HepG2 (cell line): Measurements from ENCODE around the gene MEP1B. TPM values are rescaled to one million over a fixed set of nuclear protein-coding genes. Genes with fewer than 3 reads are reported as not detected.

Source experiments
- ATAC-seq: fragments of 200-7000 bp; cut with Tn5 transposase; 3 replicates; pipeline ENCODE4 v1.9.1; 2020; ENCODE audit warnings: mild to moderate bottlenecking, moderate library complexity
- BruUV-seq: library from RNA; stranded (reverse); fragments of 400-500 nt; replicated peaks from 2 replicates; lab custom pipeline; 2021; lab: Mats Ljungman, UMichigan
- CTCF ChIA-PET: fragments of 300-600 bp; formaldehyde crosslinking; extraction: SDS; loops from one replicate; lab custom pipeline; 2021; ENCODE audit warnings: low total read pairs, inconsistent platforms, low intra/inter-chr PET ratio; lab: Yijun Ruan, JAX
- POLR2A ChIA-PET: fragments of 350-600 bp; sonication (Branson Sonifier 250); formaldehyde crosslinking; loops from one replicate; lab custom pipeline; 2020; ENCODE audit warnings: antibody characterized with exemption, inconsistent platforms; lab: Yijun Ruan, JAX
- DNase-seq: peaks from one replicate; pipeline ENCODE4 v3.0.0-alpha.2; 2015; ENCODE audit warnings: low spot score
- FAIRE-seq: peaks from 3 replicates; lab custom pipeline; 2011; peaks lifted over from hg19 to GRCh38; lab: Jason Lieb, UNC
- H2AFZ ChIP-seq: one replicate; pipeline ENCODE4 v1.6.1; 2011; ENCODE audit warnings: low read length, inconsistent platforms
- H3K27ac ChIP-seq: fragments of 300-600 bp; 3 replicates; pipeline ENCODE4 v1.8.0; 2011; ENCODE audit warnings: mixed run types, mild to moderate bottlenecking, mixed read lengths, low read length, inconsistent platforms; ENCODE audit not compliant: insufficient read depth; ENCODE audit errors: extremely low read length
- H3K27me3 ChIP-seq, 2 experiments: fragments of 200-600 bp in 1 of 2; 2 replicates in 1 of 2; 3 replicates in 1 of 2; pipeline versions ENCODE4 v1.6.0 to v1.8.0; 2011; ENCODE audit warnings: low read length in 2 of 2, mild to moderate bottlenecking in 2 of 2, moderate library complexity in 2 of 2, inconsistent platforms in 1 of 2; ENCODE audit not compliant: insufficient read depth in 2 of 2, control insufficient read depth in 1 of 2
- H3K36me3 ChIP-seq, 2 experiments: fragments of 200-600 bp in 1 of 2; replicated peaks in 1 of 2; 2 replicates in 1 of 2; 3 replicates in 1 of 2; pipeline versions ENCODE4 v1.5.1 to v1.8.0; 2011; ENCODE audit warnings: low read length in 2 of 2, inconsistent platforms in 1 of 2; ENCODE audit not compliant: insufficient read depth in 2 of 2, control insufficient read depth in 1 of 2
- H3K4me1 ChIP-seq: 2 replicates; pipeline ENCODE4 v1.5.1; 2012; ENCODE audit warnings: low read length, inconsistent platforms; ENCODE audit not compliant: insufficient read depth
- H3K4me2 ChIP-seq: 2 replicates; pipeline ENCODE4 v1.6.0; 2011; ENCODE audit warnings: low read depth, low read length, inconsistent platforms
- H3K4me3 ChIP-seq, 3 experiments: fragments of 200-600 bp in 1 of 3; sonication (generic), shearing (Covaris generic) in 1 of 3; replicated peaks in 1 of 3; 2 replicates each; pipeline ENCODE4 v1.5.1; 2011 to 2016; ENCODE audit warnings: low read length in 3 of 3, inconsistent platforms in 2 of 3, low read depth in 2 of 3, mild to moderate bottlenecking in 2 of 3, control low read depth in 1 of 3, mixed read lengths in 1 of 3; ENCODE audit not compliant: insufficient read depth in 1 of 3
- H3K79me2 ChIP-seq: one replicate; pipeline ENCODE4 v1.6.1; 2011; ENCODE audit warnings: low read length, inconsistent platforms; ENCODE audit not compliant: insufficient read depth
- H3K9ac ChIP-seq: 2 replicates; pipeline ENCODE4 v1.6.0; 2011; ENCODE audit warnings: mild to moderate bottlenecking, low read depth, low read length, inconsistent platforms; ENCODE audit not compliant: insufficient read depth
- H3K9me3 ChIP-seq: 2 replicates; pipeline ENCODE4 v1.5.1; 2012; ENCODE audit warnings: mild to moderate bottlenecking, low read length
- H4K20me1 ChIP-seq: 2 replicates; pipeline ENCODE4 v1.6.0; 2011; ENCODE audit warnings: inconsistent platforms, mild to moderate bottlenecking, low read length, moderate library complexity; ENCODE audit not compliant: insufficient read depth
- CENPT ChIP-seq: sonication (generic); formaldehyde crosslinking; IDR thresholded peaks from 2 replicates; pipeline ENCODE4 v1.8.0; 2022; ENCODE audit warnings: low read depth, mild to moderate bottlenecking, moderate library complexity, missing genetic modification reagents
- IKZF1 ChIP-seq: fragments of 450-650 bp; IDR thresholded peaks from 2 replicates; pipeline ENCODE4 v1.7.1; 2016
- KDM3A ChIP-seq: IDR thresholded peaks from 2 replicates; pipeline ENCODE4 v1.6.1; 2018; ENCODE audit warnings: low read depth, missing compliant biosample characterization
- MED13 ChIP-seq: sonication (generic); formaldehyde crosslinking; IDR thresholded peaks from 2 replicates; pipeline ENCODE4 v1.5.0; 2020; ENCODE audit warnings: missing genetic modification reagents
- MEIS2 ChIP-seq: sonication (generic); formaldehyde crosslinking; IDR thresholded peaks from 2 replicates; pipeline ENCODE4 v1.9.0; 2021; ENCODE audit warnings: mild to moderate bottlenecking, missing genetic modification reagents
- PHF8 ChIP-seq: sonication (generic); formaldehyde crosslinking; IDR thresholded peaks from 2 replicates; pipeline ENCODE4 v1.5.0; 2020; ENCODE audit warnings: missing genetic modification reagents
- SOX13 ChIP-seq, 3 experiments: fragments of 450-650 bp in 1 of 3; sonication (generic) in 1 of 3; formaldehyde crosslinking in 1 of 3; IDR thresholded peaks in 2 of 3; conservative IDR thresholded peaks in 1 of 3; 2 replicates each; pipeline versions ENCODE4 v1.5.0 to v1.6.1; 2016 to 2020; ENCODE audit warnings: antibody characterized with exemption in 1 of 3, mild to moderate bottlenecking in 1 of 3, missing compliant biosample characterization in 1 of 3, missing genetic modification reagents in 1 of 3, moderate library complexity in 1 of 3
- ZNF501 ChIP-seq: sonication (generic); formaldehyde crosslinking; IDR thresholded peaks from 2 replicates; pipeline ENCODE4 v1.5.1; 2020; ENCODE audit warnings: mild to moderate bottlenecking, moderate library complexity, missing genetic modification reagents
- ZSCAN30 ChIP-seq: sonication (generic); formaldehyde crosslinking; IDR thresholded peaks from 2 replicates; pipeline ENCODE4 v1.5.0; 2020; ENCODE audit warnings: mild to moderate bottlenecking, missing genetic modification reagents
- WGBS: methylation state at CpG from one replicate; pipeline ENCODE4 v1.1.6; 2017; ENCODE audit warnings: low lambda C conversion rate; 5-methylcytosine and 5-hydroxymethylcytosine counted together
- in situ Hi-C: cut with HindIII; loops from 2 replicates; pipeline ENCODE4 v1.10.0; 2017; ENCODE audit warnings: low pct_unique_long_range_greater_than_20kb; ENCODE audit not compliant: extremely low pct_ligation_motif_present
- intact Hi-C: fragments of 100-400 bp; cut with micrococcal nuclease; formaldehyde crosslinking; loops from one replicate; pipeline ENCODE4 v1.10.0; 2022; ENCODE audit not compliant: unreplicated experiment
- polyA plus RNA-seq, 8 experiments: library from polyadenylated mRNA; depleted of rRNA in 3 of 8; stranded (reverse) in 7 of 8; unstranded in 1 of 8; fragments of >200 nt; fragmentation: Illumina TruSeq in 4 of 8; extraction: Trizol in 4 of 8; gene quantifications; 2 replicates each; pipeline versions ENCODE4 v1.2.1 to v1.2.3, GENCODE V29; 2011 to 2016; ENCODE audit warnings: low read depth in 4 of 8, missing spikeins in 1 of 8, mixed read lengths in 1 of 8; ENCODE audit not compliant: insufficient read depth in 1 of 8
- total RNA-seq, 5 experiments: library from RNA; depleted of rRNA; stranded (reverse); fragments of >200 nt; fragmentation: Illumina TruSeq; extraction: Trizol; gene quantifications; 2 replicates each; pipeline ENCODE4 v1.2.3, GENCODE V29; 2016; ENCODE audit warnings: low read depth in 1 of 5
- TF ChIP-seq, protein P1 (sequence below): sonication (generic); formaldehyde crosslinking; IDR thresholded peaks from 2 replicates; pipeline ENCODE4 v1.8.1; 2023; ENCODE audit warnings: missing genetic modification reagents, inconsistent platforms, borderline replicate concordance
- TF ChIP-seq, protein P2 (sequence below): sonication (generic); formaldehyde crosslinking; IDR thresholded peaks from 2 replicates; pipeline ENCODE4 v1.4.0; 2020; ENCODE audit warnings: missing genetic modification reagents
- TF ChIP-seq, protein P3 (sequence below): sonication (generic); formaldehyde crosslinking; IDR thresholded peaks from 2 replicates; pipeline ENCODE4 v1.5.0; 2020; ENCODE audit warnings: missing genetic modification reagents
- TF ChIP-seq, protein P4 (sequence below): sonication (generic); formaldehyde crosslinking; IDR thresholded peaks from 2 replicates; pipeline ENCODE4 v1.5.1; 2020; ENCODE audit warnings: mild to moderate bottlenecking, moderate library complexity, missing genetic modification reagents
- TF ChIP-seq, protein P5 (sequence below): sonication (generic); formaldehyde crosslinking; IDR thresholded peaks from 2 replicates; pipeline ENCODE4 v1.4.0; 2020; ENCODE audit warnings: missing genetic modification reagents
- TF ChIP-seq, protein P6 (sequence below): sonication (generic); formaldehyde crosslinking; IDR thresholded peaks from 2 replicates; pipeline ENCODE4 v1.4.0; 2020; ENCODE audit warnings: missing genetic modification reagents

Gene MEP1B
- total and polyA plus RNA-seq, 2 of the 13 experiments (the other 11 are each of a cell fraction or from before 2014, with no cell fraction given) = not detected

DNA sequence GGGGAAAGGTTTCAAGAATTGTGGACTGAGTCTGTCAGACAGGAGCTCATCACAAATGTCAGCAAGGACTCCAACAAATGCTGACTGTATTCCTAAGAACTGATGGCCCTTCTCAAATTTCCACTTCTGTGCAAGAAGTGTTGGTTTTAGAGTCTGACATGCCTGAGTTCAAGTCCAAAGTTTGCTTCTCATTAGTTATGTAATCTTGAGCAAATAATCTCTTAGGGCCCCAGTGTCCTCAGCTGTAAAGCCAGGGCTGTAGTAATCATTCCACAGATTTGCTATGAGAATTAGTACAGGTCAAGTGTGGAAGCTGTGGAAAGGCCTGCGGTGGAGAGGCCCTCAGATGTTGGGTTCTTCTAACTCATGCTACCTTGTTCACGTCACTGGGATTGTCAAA, 23.9 kb downstream of the MEP1B start:
- DNase-seq = peak; percentile 76
- in situ Hi-C loops (no loop called here), intact Hi-C loops (no loop called here)
- no peaks in the 10 kb centered on the region for H3K79me2 ChIP-seq
- H4K20me1 ChIP-seq = no peaks in the 10 kb centered on the region
- ATAC-seq = peak; percentile 93
- CTCF ChIA-PET = no interaction called here
- no peak overlapping the region for H3K9ac ChIP-seq
- no peak overlapping the region for H3K4me3 ChIP-seq
- H3K4me2 ChIP-seq = no peak overlapping the region; the same call in 1 of the 2 replicates
- no peak overlapping the region for H2AFZ ChIP-seq
- no peak overlapping the region for H3K27ac ChIP-seq
- H3K4me1 ChIP-seq = peaks cover 19% of the 10 kb centered on the region
- POLR2A ChIA-PET = no interaction called here
- H3K36me3 ChIP-seq = no peaks in the 10 kb centered on the region
- no TSS peak for BruUV-seq
- no peaks in the 10 kb centered on the region for H3K9me3 ChIP-seq
- no peaks in the 10 kb centered on the region for H3K27me3 ChIP-seq
- FAIRE-seq = peak; percentile 87
- 4% methylated on average over 2 of the region's 2 CpGs for WGBS
- no peak for TF ChIP-seq MED13 (CRISPR knock-in tag)
- no peak for TF ChIP-seq SOX13 (IDR thresholded peaks at IDR 0.05)
- TF ChIP-seq SOX13 (CRISPR knock-in tag; conservative IDR thresholded peaks at IDR 0.05 in 1 of 2, IDR thresholded peaks at IDR 0.05 in 1 of 2) = peak in 1 of 2 experiments; percentile 66; a peak in 2 of 4 replicates
- TF ChIP-seq KDM3A = peak; percentile 25; the same call in 1 of the 2 replicates
- no peak for TF ChIP-seq MEIS2 (CRISPR knock-in tag)
- no peak for TF ChIP-seq PHF8 (CRISPR knock-in tag)
- TF ChIP-seq ZNF501 (CRISPR knock-in tag) = no peak
- TF ChIP-seq, protein P1, sequence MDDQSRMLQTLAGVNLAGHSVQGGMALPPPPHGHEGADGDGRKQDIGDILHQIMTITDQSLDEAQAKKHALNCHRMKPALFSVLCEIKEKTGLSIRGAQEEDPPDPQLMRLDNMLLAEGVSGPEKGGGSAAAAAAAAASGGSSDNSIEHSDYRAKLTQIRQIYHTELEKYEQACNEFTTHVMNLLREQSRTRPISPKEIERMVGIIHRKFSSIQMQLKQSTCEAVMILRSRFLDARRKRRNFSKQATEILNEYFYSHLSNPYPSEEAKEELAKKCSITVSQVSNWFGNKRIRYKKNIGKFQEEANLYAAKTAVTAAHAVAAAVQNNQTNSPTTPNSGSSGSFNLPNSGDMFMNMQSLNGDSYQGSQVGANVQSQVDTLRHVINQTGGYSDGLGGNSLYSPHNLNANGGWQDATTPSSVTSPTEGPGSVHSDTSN = no peak
- TF ChIP-seq, protein P2, sequence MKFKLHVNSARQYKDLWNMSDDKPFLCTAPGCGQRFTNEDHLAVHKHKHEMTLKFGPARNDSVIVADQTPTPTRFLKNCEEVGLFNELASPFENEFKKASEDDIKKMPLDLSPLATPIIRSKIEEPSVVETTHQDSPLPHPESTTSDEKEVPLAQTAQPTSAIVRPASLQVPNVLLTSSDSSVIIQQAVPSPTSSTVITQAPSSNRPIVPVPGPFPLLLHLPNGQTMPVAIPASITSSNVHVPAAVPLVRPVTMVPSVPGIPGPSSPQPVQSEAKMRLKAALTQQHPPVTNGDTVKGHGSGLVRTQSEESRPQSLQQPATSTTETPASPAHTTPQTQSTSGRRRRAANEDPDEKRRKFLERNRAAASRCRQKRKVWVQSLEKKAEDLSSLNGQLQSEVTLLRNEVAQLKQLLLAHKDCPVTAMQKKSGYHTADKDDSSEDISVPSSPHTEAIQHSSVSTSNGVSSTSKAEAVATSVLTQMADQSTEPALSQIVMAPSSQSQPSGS (CRISPR knock-in tag) = peak; percentile 22; the same call in 1 of the 2 replicates
- TF ChIP-seq ZSCAN30 = no peak
- TF ChIP-seq, protein P3, sequence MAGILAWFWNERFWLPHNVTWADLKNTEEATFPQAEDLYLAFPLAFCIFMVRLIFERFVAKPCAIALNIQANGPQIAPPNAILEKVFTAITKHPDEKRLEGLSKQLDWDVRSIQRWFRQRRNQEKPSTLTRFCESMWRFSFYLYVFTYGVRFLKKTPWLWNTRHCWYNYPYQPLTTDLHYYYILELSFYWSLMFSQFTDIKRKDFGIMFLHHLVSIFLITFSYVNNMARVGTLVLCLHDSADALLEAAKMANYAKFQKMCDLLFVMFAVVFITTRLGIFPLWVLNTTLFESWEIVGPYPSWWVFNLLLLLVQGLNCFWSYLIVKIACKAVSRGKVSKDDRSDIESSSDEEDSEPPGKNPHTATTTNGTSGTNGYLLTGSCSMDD (CRISPR knock-in tag) = no peak
- TF ChIP-seq IKZF1 = no peak
- TF ChIP-seq, protein P4, sequence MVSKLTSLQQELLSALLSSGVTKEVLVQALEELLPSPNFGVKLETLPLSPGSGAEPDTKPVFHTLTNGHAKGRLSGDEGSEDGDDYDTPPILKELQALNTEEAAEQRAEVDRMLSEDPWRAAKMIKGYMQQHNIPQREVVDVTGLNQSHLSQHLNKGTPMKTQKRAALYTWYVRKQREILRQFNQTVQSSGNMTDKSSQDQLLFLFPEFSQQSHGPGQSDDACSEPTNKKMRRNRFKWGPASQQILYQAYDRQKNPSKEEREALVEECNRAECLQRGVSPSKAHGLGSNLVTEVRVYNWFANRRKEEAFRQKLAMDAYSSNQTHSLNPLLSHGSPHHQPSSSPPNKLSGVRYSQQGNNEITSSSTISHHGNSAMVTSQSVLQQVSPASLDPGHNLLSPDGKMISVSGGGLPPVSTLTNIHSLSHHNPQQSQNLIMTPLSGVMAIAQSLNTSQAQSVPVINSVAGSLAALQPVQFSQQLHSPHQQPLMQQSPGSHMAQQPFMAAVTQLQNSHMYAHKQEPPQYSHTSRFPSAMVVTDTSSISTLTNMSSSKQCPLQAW (CRISPR knock-in tag) = no peak
- TF ChIP-seq CENPT (CRISPR knock-in tag) = no peak
- TF ChIP-seq, protein P5, sequence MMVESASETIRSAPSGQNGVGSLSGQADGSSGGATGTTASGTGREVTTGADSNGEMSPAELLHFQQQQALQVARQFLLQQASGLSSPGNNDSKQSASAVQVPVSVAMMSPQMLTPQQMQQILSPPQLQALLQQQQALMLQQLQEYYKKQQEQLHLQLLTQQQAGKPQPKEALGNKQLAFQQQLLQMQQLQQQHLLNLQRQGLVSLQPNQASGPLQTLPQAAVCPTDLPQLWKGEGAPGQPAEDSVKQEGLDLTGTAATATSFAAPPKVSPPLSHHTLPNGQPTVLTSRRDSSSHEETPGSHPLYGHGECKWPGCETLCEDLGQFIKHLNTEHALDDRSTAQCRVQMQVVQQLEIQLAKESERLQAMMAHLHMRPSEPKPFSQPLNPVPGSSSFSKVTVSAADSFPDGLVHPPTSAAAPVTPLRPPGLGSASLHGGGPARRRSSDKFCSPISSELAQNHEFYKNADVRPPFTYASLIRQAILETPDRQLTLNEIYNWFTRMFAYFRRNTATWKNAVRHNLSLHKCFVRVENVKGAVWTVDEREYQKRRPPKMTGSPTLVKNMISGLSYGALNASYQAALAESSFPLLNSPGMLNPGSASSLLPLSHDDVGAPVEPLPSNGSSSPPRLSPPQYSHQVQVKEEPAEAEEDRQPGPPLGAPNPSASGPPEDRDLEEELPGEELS (CRISPR knock-in tag) = no peak
- TF ChIP-seq, protein P6, sequence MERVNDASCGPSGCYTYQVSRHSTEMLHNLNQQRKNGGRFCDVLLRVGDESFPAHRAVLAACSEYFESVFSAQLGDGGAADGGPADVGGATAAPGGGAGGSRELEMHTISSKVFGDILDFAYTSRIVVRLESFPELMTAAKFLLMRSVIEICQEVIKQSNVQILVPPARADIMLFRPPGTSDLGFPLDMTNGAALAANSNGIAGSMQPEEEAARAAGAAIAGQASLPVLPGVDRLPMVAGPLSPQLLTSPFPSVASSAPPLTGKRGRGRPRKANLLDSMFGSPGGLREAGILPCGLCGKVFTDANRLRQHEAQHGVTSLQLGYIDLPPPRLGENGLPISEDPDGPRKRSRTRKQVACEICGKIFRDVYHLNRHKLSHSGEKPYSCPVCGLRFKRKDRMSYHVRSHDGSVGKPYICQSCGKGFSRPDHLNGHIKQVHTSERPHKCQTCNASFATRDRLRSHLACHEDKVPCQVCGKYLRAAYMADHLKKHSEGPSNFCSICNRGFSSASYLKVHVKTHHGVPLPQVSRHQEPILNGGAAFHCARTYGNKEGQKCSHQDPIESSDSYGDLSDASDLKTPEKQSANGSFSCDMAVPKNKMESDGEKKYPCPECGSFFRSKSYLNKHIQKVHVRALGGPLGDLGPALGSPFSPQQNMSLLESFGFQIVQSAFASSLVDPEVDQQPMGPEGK = peak; percentile 39; the same call in 1 of the 2 replicates
